GM13976 (cell line): ENCODE results near the gene PRAF2.

Experiments used
- DNase-seq: peaks from one replicate; pipeline ENCODE4 v3.0.0; 2012; ENCODE audit warnings: low spot score
- CTCF ChIP-seq: IDR thresholded peaks from 2 replicates; pipeline ENCODE4 v1.5.1; 2012; ENCODE audit warnings: borderline replicate concordance, mild to moderate bottlenecking; ENCODE audit not compliant: insufficient read depth; ENCODE audit errors: extremely low read depth, missing control alignments, control extremely low read depth
- in situ Hi-C: fragments of 300-500 bp; cut with MboI; formaldehyde crosslinking; loops from one replicate; pipeline ENCODE4 v1.12.0; 2022; ENCODE audit warnings: low sequenced_read_pairs, mixed read lengths, inconsistent platforms; ENCODE audit not compliant: unreplicated experiment

Gene PRAF2

DNA sequence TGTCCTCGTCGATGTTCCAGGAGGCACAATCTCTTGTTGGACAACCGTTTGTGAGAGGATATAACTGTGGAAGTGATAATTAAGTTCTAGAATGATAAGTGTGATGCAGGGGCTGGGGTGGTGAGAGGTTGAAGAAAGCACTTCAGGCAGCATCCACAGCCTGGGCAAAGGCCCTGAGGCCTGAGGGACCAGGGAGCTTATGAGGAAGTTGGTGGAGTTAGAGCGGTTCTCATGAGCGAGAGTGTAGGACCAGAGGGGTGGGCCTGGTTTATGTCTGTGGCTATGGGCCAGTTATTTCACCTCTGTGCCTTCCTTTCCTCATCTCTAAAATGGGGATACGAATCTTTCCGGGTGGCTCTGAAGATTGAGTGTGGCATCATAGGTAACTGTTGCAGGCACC, 12.3 kb downstream of the PRAF2 start:
- DNase-seq: no peak
- TF ChIP-seq CTCF: no peak
- in situ Hi-C loops: no loop called here

DNA sequence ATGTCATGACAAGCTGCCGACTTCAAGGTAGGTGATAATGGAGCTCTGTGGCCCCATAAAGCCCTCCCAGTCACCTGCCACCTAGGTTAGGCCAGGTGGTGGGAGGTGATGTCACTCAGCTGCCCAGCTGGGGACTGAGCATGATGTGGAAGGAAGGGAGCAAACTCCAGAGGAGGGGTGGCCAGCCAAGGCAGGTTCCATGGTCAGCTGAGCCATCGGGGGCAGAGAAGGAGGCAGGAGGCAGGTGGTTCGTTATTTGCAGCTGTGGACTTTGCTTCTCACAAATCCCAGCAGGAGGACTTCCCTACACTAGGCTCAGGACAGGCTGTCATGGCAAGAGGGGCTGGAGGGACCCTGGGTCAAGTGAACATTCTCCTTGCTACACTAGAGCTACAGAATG, 12.9 kb downstream of the PRAF2 start:
- TF ChIP-seq CTCF: no peak
- in situ Hi-C loops: no loop called here
- no peak for DNase-seq

DNA sequence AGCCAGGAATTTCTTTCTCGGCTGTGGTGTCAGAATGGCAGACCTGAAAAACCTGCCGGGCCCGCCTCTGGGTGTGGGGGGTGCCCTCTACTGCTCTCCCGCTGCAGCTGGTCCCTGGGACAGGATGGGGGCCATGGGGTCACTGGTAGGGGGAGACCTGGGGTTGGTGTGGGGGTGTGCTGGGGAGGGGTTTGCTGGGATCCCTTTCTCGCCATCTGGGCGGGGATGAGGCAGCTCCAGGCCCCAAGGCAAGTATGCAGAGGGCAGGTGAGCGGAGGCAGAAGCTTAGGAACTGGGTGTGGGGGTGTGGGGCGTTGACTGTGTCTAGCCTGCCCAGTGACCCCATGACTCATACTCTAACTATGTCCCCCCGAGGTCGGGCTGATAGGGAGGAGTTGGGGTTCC, 14.1 kb downstream of the PRAF2 start:
- in situ Hi-C loops: no loop called here
- no peak for DNase-seq
- TF ChIP-seq CTCF: no peak

DNA sequence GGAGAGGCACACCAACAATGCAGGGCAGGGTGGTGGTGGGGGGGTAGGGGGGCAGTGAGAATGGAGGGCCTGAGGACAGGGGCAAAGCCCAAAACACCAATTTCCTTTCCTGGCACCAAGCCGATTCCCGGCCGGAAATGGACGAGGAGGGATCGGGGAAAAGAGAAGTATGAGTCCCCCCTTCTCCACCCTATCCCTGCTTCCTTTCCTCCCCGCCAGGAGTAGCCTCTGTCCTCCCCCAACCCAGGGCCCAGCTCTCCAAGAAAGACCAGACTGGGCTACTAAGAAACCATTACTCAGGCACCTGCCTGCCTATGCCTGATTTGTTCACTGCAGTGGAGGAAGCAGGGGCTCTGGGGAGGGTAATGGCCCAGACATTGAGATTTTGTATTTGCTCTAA, 14.6 kb downstream of the PRAF2 start:
- in situ Hi-C loops: no loop called here
- no peak for DNase-seq
- TF ChIP-seq CTCF: no peak

DNA sequence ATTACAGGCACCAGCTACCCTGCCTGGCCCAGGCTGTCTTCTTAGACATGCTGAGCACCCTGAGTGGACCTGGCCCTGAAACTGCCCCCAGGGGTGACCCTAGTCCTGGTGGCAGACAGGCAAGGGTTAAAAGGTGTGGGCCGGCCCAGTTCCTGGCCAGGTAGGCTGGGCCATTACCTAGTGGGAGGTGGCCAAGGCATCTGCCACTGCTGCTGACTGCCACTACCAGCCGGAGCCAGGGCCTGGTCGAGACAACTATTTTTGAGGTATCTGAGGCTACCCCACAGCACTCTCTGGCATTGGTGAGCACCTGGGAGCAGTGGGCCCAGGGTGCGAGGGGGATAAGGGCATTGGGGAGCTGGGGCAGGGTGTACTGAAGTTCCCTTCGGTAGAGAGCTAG, 15.0 kb downstream of the PRAF2 start, which contains the start of gene CCDC120:
Gene CCDC120 (plus strand): TSS at position 206 of the 400 bp plus-strand sequence. CDS start 3,043 bp downstream, outside the sequence.
- DNase-seq: no peak
- no peak for TF ChIP-seq CTCF
- in situ Hi-C loops: no loop called here

- TF ChIP-seq CTCF: no peak
- DNase-seq: no peak
- in situ Hi-C loops: no loop called here
These were observed 19.6 kb downstream of the PRAF2 start for GRCh38 chrX:49054073-49054762.
